Upper lobe of left lung (tissue), 6 donors: ENCODE measurements around the gene C6orf141. TPM values are rescaled to one million over a fixed set of nuclear protein-coding genes. Genes with fewer than 3 reads are reported as not detected.

ENCODE experiments used
- ATAC-seq, 2 donors: fragments of 200-7000 bp; cut with Tn5 transposase; one replicate each; pipeline ENCODE4 v1.9.1; 2022; ENCODE audit warnings: mild to moderate bottlenecking in 2 of 2, moderate library complexity in 2 of 2; ENCODE audit not compliant: low FRiP score in 2 of 2
- DNase-seq, 2 donors: peaks; one replicate each; pipeline ENCODE4 v3.0.0-alpha.2; 2019 to 2020
- H3K27ac ChIP-seq, 4 donors: fragments of 200-600 bp; sonication (generic); one replicate each; pipeline ENCODE4 v1.5.1; 2016 to 2019
- H3K27me3 ChIP-seq, 4 donors: fragments of 200-600 bp; sonication (generic); one replicate each; pipeline ENCODE4 v1.5.1; 2017 to 2019
- H3K36me3 ChIP-seq, 4 donors: fragments of 200-600 bp; sonication (generic); one replicate each; pipeline ENCODE4 v1.5.1; 2016 to 2019
- H3K4me1 ChIP-seq, 4 donors: fragments of 200-600 bp; sonication (generic); one replicate each; pipeline ENCODE4 v1.5.1; 2018 to 2019
- H3K4me3 ChIP-seq, 4 donors: fragments of 200-600 bp; sonication (generic); one replicate each; pipeline ENCODE4 v1.5.1; 2017 to 2019; ENCODE audit warnings: mild to moderate bottlenecking in 2 of 4, moderate library complexity in 1 of 4
- H3K9me3 ChIP-seq, 4 donors: fragments of 200-600 bp; sonication (generic); one replicate each; pipeline ENCODE4 v1.5.1; 2018 to 2019
- EP300 ChIP-seq, 4 donors: sonication (generic); formaldehyde crosslinking; IDR thresholded peaks; one replicate each; pipeline ENCODE4 v1.5.1; 2017; ENCODE audit warnings: antibody characterized with exemption in 4 of 4, control low read depth in 2 of 4
- POLR2A ChIP-seq, 4 donors: fragments of 450-650 bp; IDR thresholded peaks; one replicate each; pipeline ENCODE4 v1.5.1; 2016 to 2017; ENCODE audit warnings: antibody characterized with exemption in 4 of 4, mild to moderate bottlenecking in 2 of 4
- POLR2AphosphoS5 ChIP-seq, 2 donors: sonication (generic); formaldehyde crosslinking; IDR thresholded peaks; one replicate each; pipeline ENCODE4 v1.5.1; 2017; ENCODE audit warnings: antibody characterized with exemption in 2 of 2
- WGBS, 2 donors: methylation state at CpG; one replicate each; pipeline ENCODE4 v1.1.5; 2017 to 2018; 5-methylcytosine and 5-hydroxymethylcytosine counted together
- total RNA-seq, 6 donors: library from RNA; depleted of rRNA in 4 of 6; stranded (reverse); fragments of >200 nt in 4 of 6; gene quantifications; one replicate each; pipeline versions ENCODE4 v1.1.0 to v1.2.1, GENCODE V29; 2016 to 2021
- TF ChIP-seq, protein P1 (sequence below), 6 experiments: fragments of 450-650 bp in 4 of 6; fragments of 200-600 bp in 2 of 6; sonication (generic) in 2 of 6; IDR thresholded peaks; one replicate each; pipeline ENCODE4 v1.5.1; 2016 to 2019; ENCODE audit warnings: antibody characterized with exemption in 6 of 6
- donor health status: DM: no; HTN: no; CAD: no; lungs with moderate emphysema.
- donor health status: DM: no; HTN: yes; CAD: no; lungs with severe emphysema.

The C6orf141 gene
- total RNA-seq, 6 donors from 2014 or later, result 1.2 to 2.9 (median 1.8) TPM

- Histone ChIP-seq H3K4me3 (no peak overlapping the region), H3K36me3 (no peaks in the 10 kb centered on the region), H3K4me1 (no peaks in the 10 kb centered on the region), H3K27ac (no peak overlapping the region), H3K27me3 (no peaks in the 10 kb centered on the region), H3K9me3 (no peaks in the 10 kb centered on the region)
- ATAC-seq (no peak), DNase-seq (no peak)
- WGBS, 2 donors, result 80 to 84% methylated on average over 3 of the region's 3 CpGs
- TF ChIP-seq EP300 (IDR thresholded peaks at IDR 0.05) (no peak), POLR2AphosphoS5 (IDR thresholded peaks at IDR 0.05) (no peak), POLR2A (IDR thresholded peaks at IDR 0.05) (no peak)
- TF ChIP-seq, protein P1, sequence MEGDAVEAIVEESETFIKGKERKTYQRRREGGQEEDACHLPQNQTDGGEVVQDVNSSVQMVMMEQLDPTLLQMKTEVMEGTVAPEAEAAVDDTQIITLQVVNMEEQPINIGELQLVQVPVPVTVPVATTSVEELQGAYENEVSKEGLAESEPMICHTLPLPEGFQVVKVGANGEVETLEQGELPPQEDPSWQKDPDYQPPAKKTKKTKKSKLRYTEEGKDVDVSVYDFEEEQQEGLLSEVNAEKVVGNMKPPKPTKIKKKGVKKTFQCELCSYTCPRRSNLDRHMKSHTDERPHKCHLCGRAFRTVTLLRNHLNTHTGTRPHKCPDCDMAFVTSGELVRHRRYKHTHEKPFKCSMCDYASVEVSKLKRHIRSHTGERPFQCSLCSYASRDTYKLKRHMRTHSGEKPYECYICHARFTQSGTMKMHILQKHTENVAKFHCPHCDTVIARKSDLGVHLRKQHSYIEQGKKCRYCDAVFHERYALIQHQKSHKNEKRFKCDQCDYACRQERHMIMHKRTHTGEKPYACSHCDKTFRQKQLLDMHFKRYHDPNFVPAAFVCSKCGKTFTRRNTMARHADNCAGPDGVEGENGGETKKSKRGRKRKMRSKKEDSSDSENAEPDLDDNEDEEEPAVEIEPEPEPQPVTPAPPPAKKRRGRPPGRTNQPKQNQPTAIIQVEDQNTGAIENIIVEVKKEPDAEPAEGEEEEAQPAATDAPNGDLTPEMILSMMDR (IDR thresholded peaks at IDR 0.05), result no peak
Measured at GRCh38 chr6:49541936-49542335, 8.5 kb upstream of the C6orf141 start.

GRCh38 chr6:49543087-49543858 lies 7.2 kb upstream of the C6orf141 start:
- TF ChIP-seq EP300 (IDR thresholded peaks at IDR 0.05), result no peak

DNA sequence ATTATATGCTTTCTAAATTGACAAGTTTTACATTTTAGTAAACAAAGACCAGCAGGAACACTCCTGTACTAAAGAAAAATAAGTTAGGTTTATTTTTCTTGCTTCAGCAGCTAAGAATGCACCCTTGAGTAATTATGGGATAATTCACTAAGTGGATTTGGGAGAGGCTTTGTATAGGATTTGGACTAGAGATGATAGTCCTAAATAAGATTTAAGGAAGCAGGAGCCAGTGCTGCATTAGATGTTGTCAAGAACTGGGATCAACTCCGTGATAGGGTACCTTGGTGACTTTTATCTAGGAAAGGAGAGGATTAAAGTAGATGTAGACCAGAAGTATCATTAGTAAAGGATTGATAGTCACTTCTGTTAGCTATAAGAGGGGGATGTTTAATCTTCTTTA lies 4.1 kb upstream of the C6orf141 start:
- WGBS, 2 donors, result 72 to 83% methylated on average over 1 of the region's 1 CpG
- Histone ChIP-seq H3K27ac (no peak overlapping the region), H3K27me3 (peaks cover 0 to 9% (median 0%) of the 10 kb centered on the region in 4 donors), H3K9me3 (no peaks in the 10 kb centered on the region), H3K4me1 (peaks cover 8 to 15% (median 12%) of the 10 kb centered on the region in 4 donors), H3K36me3 (no peaks in the 10 kb centered on the region), H3K4me3 (no peak overlapping the region)
- DNase-seq, result no peak
- TF ChIP-seq EP300 (IDR thresholded peaks at IDR 0.05), result no peak
- TF ChIP-seq POLR2AphosphoS5 (IDR thresholded peaks at IDR 0.05), result no peak
- no peak for TF ChIP-seq POLR2A (IDR thresholded peaks at IDR 0.05)
- TF ChIP-seq, protein P1 (IDR thresholded peaks at IDR 0.05), result no peak
- ATAC-seq, result no peak

More at GRCh38 chr6:49543087-49543858, 7.2 kb upstream of the C6orf141 start:
- no peaks in the 10 kb centered on the region for H3K4me1 ChIP-seq
- no peak overlapping the region for H3K4me3 ChIP-seq
- no peak overlapping the region for H3K27ac ChIP-seq
- H3K36me3 ChIP-seq, result no peaks in the 10 kb centered on the region
- DNase-seq (no peak), ATAC-seq (no peak)
- H3K27me3 ChIP-seq, result no peaks in the 10 kb centered on the region
- H3K9me3 ChIP-seq, result no peaks in the 10 kb centered on the region
- 73 to 74% methylated on average over 7 of the region's 7 CpGs for WGBS, 2 donors

- 82 to 84% methylated on average over 4 to 5 of the region's 5 CpGs for WGBS, 2 donors
- Histone ChIP-seq H3K27me3 (peaks cover 0 to 9% (median 0%) of the 10 kb centered on the region in 4 donors), H3K9me3 (no peaks in the 10 kb centered on the region), H3K4me3 (no peak overlapping the region), H3K36me3 (no peaks in the 10 kb centered on the region), H3K4me1 (peaks cover 10 to 20% (median 16%) of the 10 kb centered on the region in 4 donors), H3K27ac (no peak overlapping the region)
- no peak for TF ChIP-seq POLR2A (IDR thresholded peaks at IDR 0.05)
- no peak for TF ChIP-seq POLR2AphosphoS5 (IDR thresholded peaks at IDR 0.05)
- no peak for TF ChIP-seq EP300 (IDR thresholded peaks at IDR 0.05)
- ATAC-seq (no peak), DNase-seq (no peak)
Measured at GRCh38 chr6:49548613-49549304, 1.7 kb upstream of the C6orf141 start.

DNA sequence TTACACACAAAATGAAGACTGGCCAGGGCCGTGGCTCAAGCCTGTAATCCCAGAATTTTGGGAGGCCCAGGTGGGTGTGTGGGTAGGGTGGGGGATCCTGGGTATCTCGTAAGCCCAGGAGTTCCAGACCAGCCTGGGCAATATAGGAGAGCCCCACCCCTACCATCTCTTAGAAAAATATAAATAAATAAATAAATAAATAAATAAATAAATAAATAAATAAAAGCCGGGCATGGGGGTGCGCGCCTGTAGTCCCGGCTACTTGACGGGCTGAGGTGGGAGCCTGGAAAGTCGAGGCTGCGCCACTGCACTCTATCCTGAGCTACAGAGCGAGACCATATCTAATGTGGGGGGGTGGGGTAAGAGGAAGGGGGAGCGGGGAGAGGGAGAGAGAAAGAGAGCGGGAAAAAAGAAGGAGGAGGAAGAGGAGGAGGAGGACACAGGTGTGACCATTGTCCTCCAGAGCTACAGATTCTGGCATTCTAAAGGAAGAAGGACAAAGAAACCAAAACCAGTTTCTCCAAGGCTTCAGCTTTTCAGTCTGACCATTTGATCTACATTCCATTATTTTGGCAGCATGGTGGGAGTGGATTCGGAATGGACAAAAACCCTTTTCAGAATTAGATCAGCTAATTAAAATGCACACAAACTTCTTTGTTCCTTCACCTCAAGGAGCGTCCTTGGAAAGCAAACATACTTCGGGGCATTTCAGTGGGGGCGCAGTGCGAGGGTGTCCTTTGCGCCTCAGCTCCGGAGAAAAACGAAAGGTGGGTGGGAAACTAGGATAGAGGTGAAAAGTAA lies 577 bp upstream of the C6orf141 start:
- WGBS, 2 donors, result 36 to 43% methylated on average over 19 of the region's 20 CpGs
- ATAC-seq (no peak), DNase-seq (no peak)
- Histone ChIP-seq H3K36me3 (no peaks in the 10 kb centered on the region), H3K9me3 (no peaks in the 10 kb centered on the region), H3K27ac (no peak overlapping the region), H3K4me3 (peak overlapping the region in 3 of 4 donors; percentile 39 to 55 (median 48)), H3K27me3 (peaks cover 0 to 9% (median 0%) of the 10 kb centered on the region in 4 donors), H3K4me1 (peaks cover 10 to 20% (median 16%) of the 10 kb centered on the region in 4 donors)
- no peak for TF ChIP-seq EP300 (IDR thresholded peaks at IDR 0.05)
- no peak for TF ChIP-seq POLR2A (IDR thresholded peaks at IDR 0.05)
- TF ChIP-seq, protein P1 (IDR thresholded peaks at IDR 0.05), result no peak
- no peak for TF ChIP-seq POLR2AphosphoS5 (IDR thresholded peaks at IDR 0.05)
